CD1c-positive myeloid dendritic cell (primary cell): ENCODE results near the gene WASL.
A peak's percentile ranks its signal among the peaks of the same experiment; 100 is the strongest.
"Not testable (repeated sequence)": the region's sequence is repeated elsewhere in the genome, so short reads cannot be mapped to it uniquely, and the experiment has no call there.

ENCODE experiments used
- DNase-seq: peaks from one replicate; pipeline ENCODE4 v3.0.0-alpha.2; 2016; ENCODE audit errors: extremely low spot score

WASL gene

DNA sequence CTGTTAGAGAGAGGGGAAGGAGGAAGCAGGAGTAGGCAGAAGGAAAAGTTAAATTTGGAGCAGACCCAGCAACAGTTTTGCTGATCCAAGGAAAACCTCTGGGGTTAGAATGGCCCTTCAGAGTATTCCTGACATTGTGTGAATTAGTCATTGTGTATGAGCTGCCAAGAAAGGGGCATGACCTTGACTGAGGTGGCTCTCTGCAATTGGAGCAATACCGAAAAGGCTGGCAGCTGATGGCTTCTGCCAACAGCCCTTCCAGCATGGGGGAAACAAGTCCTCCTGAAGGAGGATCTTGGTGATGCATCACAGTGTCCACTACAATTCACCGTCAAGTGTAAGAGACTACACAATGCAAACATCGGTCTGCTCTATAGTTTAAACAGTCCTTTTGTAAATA lies 20.6 kb upstream of the WASL start:
- DNase-seq = no peak

DNA sequence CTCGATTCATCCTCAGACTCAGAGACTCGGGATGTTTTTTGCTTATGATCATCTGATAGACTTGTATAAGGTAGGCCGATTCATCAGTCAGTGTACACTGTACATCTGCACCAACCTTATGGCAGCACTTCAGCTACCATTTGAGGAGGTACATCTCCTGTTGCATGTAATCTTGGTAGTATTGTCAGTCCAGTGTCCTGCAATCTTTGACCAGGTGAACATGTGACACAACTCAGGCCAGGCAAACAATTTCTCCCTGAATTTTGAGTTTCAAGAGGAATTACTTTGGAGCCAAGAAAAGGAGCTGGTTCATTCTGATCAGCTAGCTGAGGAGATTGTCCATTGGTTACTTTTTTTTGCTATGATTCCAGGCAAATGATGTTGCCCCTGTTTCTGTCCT lies 19.7 kb upstream of the WASL start:
- DNase-seq = no peak

DNA sequence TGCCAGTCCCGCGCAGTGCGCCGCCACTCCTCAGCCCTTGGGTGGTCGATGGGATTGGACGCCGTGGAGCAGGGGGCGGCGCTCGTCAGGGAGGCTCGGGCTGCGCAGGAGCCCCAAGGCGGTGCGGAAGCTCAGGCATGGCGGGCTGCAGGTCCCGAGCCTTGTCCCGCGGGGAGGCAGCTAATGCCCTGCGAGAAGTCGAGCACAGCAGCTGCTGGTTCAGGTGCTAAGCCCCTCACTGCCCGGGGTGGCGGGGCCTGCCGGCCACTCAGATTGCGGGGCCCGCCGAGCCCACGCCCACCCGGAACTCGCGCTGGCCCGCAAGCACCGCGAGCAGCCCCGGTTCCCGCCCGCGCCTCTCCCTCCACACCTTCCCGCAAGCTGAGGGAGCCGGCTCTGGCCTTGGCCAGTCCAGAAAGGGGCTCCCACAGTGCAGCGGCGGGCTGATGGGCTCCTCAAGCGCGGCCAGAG lies 14.4 kb upstream of the WASL start:
- DNase-seq = no peak

DNA sequence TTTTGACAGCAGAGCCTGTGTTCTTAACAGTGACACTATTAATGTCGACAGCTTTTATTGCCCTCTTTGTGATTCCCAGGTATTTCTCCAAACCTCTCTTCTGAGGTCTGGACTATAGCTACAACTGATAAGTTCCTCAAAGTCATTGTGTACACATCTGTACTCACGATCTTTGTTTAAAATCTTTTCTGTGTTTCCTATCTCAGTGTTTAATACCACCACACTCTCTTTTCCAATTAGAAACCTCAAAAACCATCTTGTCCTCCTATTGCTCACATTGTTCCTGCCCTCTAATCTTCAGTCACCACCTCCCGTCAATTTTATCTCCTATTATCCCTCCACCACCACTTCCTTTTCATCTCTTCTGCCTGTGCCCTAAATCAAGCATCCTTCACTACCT lies 12.9 kb upstream of the WASL start:
- DNase-seq = no peak

DNA sequence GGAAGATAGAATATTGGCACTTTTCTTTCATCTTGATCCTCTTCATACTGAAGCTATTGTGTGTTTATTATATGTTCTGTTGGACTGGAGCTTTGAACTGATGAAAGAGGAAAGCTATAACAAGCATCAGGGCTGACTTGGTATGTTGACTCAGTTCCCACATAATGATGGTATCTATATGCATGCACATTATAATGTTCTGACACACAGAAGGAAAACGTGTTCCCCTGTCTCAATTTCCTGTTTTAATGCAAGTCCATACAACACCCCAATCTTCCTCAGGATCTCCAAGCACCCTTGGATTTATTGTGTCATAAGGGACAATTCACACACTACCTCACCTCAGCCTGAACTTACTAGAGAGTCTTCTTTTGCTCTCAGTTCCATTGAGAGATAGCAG lies 8.3 kb upstream of the WASL start:
- DNase-seq = peak; percentile 8

DNA sequence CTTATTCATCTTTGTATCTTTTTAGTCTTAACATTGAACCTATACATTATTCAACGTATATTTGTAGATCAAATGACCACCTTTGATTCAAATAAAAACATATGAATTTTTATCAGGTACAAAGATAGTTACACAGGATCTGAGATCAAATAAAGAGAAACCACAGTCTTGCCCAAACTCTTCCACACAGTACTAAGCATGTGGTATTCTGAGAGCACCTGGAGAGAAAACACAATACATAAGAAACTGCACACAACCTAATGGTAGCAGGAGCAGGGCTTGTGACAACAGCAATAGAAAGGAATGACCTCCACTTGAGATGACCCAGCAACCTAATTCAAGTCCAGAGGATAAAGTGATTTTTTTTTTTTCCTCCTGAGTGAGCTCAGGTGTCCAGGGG lies 6.5 kb upstream of the WASL start:
- no peak for DNase-seq

DNA sequence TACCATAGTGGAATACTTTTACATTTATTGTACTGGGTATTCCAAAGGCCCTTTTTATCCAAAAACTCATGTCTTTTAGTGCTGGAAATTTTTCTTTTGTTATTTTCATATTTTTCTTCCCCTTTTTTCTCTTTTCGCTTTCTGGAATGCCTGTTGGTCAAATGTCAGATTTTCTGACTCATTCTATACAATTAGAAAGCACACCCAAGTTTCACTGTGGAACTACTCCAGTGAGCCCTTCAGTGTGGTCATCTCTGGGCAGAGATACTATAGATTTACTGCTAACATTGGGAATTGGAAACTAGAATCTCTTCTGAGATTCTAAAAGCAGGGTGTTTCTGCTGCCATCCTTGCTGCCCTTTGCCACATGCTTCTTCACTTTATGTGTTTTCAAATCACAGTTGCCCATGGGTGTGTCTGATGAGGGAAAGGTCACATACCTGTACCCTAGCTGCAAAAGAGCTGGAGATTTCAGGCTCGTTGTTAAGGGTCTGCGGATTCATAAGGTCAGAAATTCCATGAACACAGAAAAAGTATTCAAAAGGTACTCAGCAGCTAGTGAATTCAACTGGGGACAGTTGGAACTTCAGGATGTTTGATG lies 5.6 kb upstream of the WASL start:
- peak; percentile 37 for DNase-seq

DNA sequence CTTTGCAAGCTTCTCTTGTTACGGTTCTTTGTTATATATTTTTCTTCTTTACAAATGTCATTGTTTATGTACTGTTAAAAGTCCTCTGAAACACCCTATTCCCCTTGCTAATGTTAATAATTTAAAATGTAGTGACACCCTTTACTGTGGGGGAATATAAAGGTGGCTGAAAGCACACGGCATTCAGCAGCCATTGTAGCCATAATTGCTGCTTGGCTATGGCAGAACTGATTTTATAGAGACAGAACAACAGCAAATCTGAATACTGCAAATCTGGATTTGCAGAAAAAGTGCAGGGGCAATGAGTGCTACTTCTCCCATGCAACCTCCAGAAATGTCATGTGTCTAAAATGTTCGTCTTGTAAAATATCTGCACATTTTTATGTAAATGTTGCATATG lies 3.7 kb upstream of the WASL start:
- no peak for DNase-seq

DNA sequence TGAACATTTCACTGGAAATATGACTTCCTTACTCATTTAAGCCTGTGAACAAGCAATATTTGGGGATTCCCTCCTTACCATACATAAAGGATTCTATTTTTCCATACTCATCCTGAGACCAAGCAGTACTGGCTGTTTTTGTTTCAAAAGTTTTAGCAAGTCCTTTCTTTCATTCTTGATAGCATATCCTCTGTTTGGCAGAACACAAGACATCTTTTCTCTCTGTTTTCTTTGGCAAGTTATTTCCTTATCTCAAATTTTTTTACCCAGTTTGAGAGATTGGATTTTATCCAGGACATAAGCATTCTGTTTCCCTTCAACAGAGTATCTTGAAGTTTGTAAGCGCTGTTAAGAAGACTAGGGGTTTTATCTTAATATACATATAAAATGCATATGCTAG lies 3.0 kb upstream of the WASL start:
- DNase-seq = no peak

DNA sequence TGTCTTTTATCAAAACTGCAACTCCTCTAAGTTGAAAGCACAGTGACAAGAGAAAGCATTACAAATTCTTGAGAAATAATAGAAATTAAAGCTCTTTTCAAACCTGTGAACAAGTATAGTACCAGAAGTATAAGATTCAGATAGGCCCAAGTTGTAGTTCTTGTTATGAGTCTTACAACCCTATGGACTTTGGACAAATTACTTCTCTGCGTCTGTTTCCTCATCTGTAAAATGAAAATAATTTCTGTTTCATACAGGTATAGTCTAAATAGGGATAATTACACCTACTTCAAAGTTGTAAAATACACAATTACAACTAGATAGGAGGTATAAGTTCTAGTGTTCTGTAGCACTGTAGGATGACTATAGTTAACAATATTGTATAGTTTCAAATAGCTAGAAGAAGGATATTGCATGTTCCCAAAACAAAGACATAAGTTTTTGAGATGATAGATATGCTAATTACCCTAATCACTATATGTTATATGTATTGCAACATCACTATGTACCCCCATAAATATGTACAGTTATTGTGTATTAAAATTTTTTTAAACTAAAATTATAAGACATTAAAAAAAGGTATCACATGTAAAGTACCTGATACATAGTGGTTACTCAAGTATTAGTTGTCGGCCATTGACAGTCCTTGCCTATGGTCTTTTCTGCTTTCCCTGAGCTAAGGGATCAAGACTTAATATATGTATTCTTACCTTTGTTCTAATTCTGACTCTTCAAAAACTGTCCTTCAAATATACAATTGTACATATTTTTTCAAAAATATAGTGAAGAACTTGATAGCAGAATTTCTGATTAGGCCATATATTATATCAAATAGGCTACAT lies 1.8 kb upstream of the WASL start:
- no peak for DNase-seq

DNA sequence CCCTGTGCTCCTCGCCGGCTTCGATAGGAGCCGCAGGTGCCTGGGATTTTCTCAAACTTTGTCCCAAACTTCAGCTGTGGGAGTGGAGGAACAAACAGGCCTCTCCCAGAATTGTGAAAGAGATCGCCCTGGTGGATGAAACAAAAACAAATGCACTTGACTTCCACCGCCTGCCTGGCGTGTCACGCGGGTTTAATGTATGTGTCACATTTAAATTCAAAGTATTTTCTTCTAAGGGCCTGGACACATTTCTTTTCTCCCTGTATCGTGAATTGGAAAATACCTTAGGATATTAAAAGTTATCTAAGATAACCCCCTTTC lies 694 bp upstream of the WASL start:
- DNase-seq = peak; percentile 83

DNA sequence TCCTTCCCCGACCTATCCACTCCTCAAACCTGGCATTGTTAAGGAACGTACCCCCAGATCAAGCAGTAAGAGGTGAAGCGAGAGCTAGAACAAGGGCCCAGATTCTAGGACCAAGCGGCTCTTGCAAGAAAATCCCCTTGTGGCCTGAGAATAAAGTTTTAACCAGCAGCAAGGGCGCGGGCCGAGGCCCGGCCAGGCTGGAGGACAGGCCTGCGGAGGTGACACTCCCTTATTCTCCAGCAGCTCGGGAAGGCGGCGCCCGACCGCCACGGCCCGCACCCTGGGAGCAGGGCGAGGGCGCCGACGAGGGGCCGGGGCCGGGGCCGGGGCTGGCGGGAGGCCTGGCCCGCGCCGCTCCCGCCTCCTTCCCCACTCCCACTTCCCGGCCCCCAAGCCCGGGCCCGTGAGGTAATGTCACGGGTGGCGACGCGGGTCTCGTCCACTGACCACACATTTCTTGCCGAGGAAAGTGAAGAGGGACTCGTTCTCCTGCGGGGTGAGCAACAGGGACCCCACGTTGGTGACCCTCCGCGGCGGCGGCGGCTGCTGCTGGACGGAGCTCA lies 551 bp downstream of the WASL start:
- DNase-seq = no peak

DNA sequence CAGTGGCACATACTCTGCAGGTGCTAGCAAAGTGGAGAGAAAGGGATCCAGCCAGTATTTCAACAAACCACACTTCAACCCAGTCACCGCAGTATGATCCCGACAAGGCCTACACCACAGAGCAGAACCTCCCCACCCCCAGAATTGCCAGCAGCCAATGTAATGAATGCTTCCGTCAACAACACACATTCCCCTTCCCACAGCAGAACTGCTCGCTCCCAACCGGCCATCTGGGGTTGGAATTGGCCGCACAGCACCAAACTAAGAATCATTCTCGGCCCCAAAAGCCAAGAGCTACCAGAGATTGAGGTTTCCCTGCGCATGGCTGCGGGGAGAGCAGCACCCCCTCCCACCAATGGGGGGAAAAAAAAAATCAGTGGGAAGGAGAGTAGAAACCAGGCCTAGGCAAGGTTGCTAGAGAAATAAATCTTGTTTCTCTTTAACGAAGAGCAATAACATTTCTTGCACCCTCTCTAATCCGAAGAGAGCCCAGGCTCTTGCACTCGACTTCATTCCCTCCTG lies 1.1 kb downstream of the WASL start:
- peak; percentile 69 for DNase-seq

DNA sequence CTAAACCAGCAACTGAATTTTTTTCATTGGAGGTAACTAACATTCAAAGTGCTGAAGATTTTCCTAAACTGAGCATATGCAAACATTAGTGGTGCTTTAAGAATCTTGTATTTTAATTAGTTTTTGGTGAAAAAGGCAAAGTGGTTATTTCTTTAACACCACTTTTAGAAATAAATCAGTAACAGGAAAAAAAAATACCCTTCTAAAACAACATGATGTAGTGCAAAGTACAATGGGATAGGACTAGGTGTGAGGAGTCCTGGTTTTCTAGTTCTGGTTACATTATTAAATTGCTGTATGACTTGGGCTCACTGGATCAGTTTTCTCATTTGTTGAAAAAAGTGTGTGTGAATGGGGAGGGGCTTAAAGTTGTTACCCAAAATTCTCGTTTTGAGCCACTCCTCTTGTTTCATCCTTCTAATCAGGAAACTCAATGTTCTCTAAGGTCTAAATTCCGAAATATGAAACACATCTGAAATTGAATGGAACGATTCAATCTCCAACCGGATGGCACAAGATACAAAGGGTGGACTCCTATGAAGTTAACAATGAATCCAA lies 1.8 kb downstream of the WASL start:
- no peak for DNase-seq

DNA sequence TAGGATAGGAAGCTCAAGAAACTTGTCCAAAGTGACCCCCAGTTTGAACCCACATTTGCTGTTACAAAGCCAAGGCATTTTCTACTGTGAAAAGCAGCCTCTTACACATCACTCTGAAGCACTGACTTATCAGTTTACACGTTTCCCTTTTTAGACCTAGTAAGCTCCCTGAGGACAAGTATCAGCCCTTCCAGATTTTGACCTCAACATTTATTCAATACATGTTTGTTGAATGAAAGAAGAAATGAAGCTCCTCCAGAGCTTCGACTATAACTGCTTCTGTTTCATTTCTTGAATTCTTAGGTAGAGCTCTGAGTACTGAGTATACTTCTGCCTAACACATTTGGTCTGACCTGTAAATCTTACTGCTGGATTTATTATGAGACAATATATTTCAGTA lies 2.7 kb downstream of the WASL start:
- peak; percentile 21 for DNase-seq

DNA sequence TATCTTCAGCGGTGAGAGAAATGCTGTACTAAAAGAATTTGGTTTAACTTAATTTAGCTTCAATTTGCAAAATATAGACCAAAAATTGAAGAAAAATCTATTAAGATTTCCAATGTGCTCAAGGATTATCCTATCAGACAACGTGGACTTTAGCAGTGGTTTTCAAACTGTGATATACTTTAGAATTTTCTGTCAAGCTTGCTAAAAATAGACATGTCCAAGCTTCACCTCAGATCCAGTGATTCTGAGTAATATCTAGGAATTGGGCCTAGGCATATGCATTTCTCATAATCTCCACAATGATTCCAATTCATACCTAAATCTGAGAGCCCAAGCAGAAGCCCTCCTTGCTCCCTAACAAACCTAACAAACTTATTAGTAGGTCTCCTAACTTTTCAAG lies 3.4 kb downstream of the WASL start:
- DNase-seq = no peak

DNA sequence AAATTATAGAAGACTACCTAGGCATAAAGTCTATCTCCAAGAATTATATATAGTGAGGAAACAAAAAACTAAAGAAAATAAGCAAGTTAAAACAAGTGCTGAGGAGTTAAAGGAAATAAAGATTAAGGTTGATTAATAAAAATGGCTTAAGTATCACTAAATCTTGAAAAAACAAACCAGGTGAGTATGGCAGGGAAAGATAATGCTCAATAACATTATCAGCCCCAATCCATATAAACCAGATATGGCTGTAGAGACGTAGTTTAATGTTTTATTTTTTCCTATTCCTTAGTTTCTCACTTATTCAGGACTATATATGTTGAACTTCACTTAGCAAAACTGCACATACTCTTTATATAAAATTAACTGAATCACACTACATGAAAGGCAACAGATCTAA lies 4.4 kb downstream of the WASL start:
- DNase-seq = no peak

DNA sequence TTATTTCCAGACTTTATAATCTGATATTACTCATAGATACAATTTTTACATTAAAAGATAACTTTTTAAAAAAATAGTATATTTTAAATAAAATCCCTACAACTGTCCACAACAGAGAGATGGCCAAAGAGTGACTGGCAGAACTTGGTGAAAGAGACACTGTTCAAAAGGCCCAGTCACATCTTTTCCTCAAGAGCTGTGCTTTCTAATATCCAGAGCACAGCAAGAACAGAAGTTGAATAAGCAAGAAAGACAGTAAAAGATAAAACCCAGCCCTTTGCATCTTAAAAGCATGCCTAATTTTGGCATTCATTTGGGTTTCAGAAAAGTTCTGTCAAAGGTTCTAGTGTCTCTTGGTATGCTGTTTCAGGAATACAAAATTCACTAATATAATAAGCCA lies 6.9 kb downstream of the WASL start:
- no peak for DNase-seq

DNA sequence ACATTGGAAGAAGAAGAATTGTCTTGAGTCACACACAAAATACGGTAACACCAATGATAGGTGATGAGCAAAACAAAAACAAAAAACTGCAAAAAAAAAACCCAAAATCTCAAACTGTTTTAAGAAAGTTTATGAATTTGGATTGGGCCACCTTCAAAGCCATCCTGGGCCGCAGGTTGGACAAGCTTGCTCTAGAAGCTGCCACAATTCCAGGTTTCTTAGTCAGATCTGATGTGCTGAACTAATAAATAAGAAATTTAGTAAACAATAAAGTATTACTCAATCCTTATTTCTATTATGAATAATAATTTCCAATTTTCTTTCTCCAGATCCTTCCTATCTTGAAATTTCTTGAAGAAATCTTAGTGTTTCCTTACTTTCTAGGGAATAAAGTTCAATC lies 10.0 kb downstream of the WASL start:
- DNase-seq = no peak

DNA sequence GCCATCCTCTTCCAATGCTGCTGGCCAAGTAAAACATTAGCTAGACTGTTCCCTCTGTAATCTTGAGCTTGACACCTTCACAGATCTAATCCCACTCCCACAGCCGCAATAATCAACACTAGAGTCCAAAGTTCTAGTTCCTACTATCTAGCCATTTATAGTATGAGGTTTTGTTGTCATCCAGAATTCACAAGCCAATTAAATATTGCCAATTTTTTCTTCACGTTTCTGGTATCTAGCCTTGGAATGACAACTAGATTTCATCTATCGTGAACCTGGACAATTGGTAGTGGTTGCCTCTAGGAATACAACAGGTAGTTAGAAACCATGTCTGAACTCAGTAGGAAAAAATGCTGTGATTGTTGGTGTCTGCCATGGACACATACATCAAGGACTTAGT lies 10.4 kb downstream of the WASL start:
- no peak for DNase-seq

DNA sequence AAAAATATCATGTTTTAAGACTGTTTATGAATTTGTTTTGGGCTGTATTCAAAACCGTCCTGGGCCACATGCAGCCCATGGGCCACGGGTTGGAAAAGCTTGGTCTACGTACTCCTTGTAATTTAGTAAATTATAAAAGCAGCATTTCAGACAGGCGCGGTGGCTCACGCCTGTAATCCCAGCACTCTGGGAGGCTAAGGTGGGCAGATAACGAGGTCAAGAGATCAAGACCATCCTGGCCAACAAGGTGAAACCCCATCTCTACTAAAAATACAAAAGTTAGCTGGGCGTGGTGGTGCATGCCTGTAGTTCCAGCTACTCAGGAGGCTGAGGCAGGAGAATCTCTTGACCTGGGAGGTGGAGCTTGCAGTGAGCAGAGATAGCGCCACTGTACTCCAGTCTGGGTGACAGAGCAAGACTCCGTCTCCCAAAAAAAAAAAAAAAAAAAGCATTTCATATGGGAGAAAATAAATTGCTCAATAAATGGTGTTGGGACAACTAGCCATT lies 11.6 kb downstream of the WASL start:
- not testable (repeated sequence) for DNase-seq

DNA sequence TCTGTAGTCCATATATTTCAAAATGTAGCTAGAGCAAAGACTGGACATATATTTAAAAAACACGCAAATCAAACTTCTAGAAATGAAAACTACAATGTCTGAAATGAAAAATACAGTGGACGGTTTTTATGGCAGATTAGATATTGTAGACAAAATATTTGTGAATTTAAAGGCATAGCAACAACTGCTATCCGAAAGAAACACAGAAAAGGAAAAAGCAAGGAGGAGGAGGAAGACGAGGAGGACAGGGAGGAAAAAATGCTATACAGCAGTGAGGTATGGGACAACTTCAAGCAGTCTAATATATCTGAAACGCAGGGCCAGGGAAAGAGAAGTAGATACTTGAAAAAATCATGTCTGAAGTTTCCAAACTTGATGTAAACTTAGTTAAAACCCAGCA lies 13.3 kb downstream of the WASL start:
- DNase-seq = no peak

DNA sequence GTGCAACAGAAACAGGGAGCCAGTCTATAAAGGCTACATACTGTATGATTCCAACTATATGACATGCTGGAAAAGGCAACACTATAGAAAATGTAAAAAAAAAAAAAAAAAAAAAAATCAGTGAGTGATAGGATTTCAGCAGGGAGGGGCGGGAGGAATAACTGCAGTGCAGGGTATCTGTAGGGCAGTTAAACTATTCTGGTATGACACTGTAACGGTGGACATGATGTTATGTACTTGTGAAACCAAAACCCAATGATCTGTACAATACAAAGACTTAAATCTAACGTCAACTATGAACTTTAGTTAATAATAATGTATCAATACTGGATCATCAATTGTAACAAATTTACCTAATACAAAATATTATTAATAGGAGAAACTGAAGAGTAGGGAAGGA lies 14.3 kb downstream of the WASL start:
- DNase-seq = no peak
